B cell (primary cell): Measurements from ENCODE around the gene BIRC5.

Source experiments
- CTCF ChIP-seq: fragments of 200-600 bp; IDR thresholded peaks from one replicate; pipeline ENCODE4 v1.8.0; 2022; ENCODE audit warnings: antibody characterized with exemption, mild to moderate bottlenecking
- EZH2 ChIP-seq: IDR thresholded peaks from 2 replicates; pipeline ENCODE4 v1.6.1; 2012; ENCODE audit warnings: borderline replicate concordance, low read depth, mild to moderate bottlenecking, moderate library complexity, low read length; ENCODE audit not compliant: insufficient read depth, poor library complexity, severe bottlenecking

- no peak for TF ChIP-seq EZH2
- no peak for TF ChIP-seq CTCF
Observed at GRCh38 chr17:78272181-78272913, 58.3 kb downstream of the BIRC5 start.
